SK-N-MC (cell line): ENCODE results near the gene DMAP1.
A peak's percentile ranks its signal among the peaks of the same experiment; 100 is the strongest.

Source experiments
- EZH2 ChIP-seq: fragments of 200-600 bp; sonication (generic); IDR thresholded peaks from one replicate; pipeline ENCODE4 v1.6.1; 2017; ENCODE audit warnings: antibody characterized with exemption
- FOXP2 ChIP-seq: optimal IDR thresholded peaks from 2 replicates; pipeline ENCODE3; 2011; ENCODE audit warnings: mild to moderate bottlenecking, moderate library complexity; ENCODE audit not compliant: insufficient read depth; ENCODE audit errors: extremely low read length, control extremely low read depth
- POLR2AphosphoS5 ChIP-seq: IDR thresholded peaks from 2 replicates; pipeline ENCODE4 v1.6.1; 2012; ENCODE audit warnings: mild to moderate bottlenecking, low read depth, low read length, borderline replicate concordance

GRCh38 chr1:44213222-44214112 lies at the start of gene DMAP1:
- peak; percentile 88 for TF ChIP-seq POLR2AphosphoS5
- TF ChIP-seq EZH2: no peak
- peak; percentile 28 for TF ChIP-seq FOXP2
